Measurements from ENCODE around the gene SYNM.

Gene SYNM

DNA sequence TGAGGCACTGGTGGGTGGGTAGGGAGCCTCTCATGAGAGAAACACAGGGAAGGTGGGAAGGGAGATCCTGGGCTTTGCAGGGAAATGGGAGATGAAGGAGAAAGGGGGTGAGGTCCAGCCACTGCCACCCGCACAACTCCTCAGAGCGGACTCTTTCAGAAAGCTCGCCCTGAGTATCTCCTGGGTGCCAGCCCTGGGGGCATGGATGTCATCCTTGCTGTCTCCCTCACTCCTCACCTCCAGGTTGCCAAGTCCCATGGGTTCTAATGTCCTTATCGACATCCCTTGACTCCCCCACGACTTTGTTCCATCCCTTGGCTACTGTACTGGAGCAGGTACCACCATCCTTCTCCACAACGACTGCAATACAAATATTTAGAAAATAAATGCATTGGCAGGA lies 40.9 kb downstream of the SYNM start:
- H3K27ac ChIP-seq: no peak overlapping the region
- no peak for TF ChIP-seq CTCF (conservative IDR thresholded peaks at IDR 0.05)
- TF ChIP-seq ZFX (IDR thresholded peaks at IDR 0.05): no peak

DNA sequence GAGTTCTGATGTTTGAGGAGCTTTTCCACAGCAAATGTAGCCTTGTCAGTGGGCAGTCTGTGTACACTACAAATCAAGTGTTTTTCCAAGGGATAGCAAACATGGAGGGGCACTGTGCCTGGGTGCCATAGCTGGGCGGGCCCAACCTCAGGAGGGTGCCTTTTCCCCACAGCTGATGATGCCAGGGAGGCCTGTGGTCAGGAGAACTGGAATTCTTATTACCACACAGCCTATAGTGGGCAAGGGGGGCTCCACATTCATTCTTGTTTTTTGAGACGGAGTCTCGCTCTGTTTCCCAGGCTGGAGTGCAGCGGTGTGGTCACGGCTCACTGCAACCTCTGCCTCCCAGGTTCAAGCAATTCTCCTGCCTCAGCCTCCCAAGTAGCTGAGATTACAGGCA lies 41.8 kb downstream of the SYNM start:
- no peak overlapping the region for H3K27ac ChIP-seq
- no peak for TF ChIP-seq ZFX (IDR thresholded peaks at IDR 0.05)
- no peak for TF ChIP-seq CTCF (conservative IDR thresholded peaks at IDR 0.05)

DNA sequence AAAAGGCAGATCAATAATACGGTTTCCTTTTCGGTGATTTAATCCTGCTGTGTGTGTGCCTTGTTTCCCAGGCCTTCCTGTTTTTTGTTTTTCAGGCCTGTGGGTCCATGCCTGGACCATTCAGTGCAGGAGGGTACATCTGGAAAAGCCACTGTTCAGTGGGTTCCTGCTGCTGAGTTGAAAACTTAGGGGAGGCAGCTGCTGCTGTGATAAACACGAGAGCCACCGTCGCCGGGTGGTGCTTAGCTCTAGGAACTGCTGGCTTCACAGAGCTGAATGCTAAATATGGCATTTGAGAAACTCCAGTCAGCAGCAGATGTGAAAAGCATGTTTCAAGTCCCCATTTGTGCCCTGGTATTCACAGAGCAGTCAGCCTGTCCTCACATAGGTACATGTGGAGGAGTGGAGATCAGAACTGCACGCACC lies 44.0 kb downstream of the SYNM start:
- TF ChIP-seq CTCF (conservative IDR thresholded peaks at IDR 0.05) (no peak), ZFX (IDR thresholded peaks at IDR 0.05) (no peak)
- no peak overlapping the region for H3K27ac ChIP-seq

DNA sequence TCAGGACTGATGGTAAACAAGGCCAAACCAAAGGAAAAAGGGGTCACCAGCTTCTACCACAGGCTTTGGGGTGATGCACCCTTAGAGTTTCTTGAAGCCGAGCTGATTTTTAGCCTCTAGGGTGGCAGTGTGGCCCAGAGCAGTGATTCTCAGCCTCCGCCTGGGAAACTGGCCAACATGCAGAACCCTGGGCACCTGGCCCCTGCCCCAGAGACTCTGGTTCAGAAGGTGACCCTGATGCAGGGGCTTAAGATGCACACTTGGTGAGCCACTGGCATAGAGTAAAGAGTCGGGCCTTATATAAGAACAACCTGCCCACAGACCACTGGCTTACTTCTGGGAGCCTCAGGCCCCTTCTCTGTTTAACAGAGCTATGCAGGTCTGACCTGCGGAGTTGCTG lies 44.5 kb downstream of the SYNM start:
- TF ChIP-seq CTCF (conservative IDR thresholded peaks at IDR 0.05) (no peak), ZFX (IDR thresholded peaks at IDR 0.05) (no peak)
- H3K27ac ChIP-seq: no peak overlapping the region

- TF ChIP-seq CTCF (conservative IDR thresholded peaks at IDR 0.05): no peak
- TF ChIP-seq ZFX (IDR thresholded peaks at IDR 0.05): no peak
- no peak overlapping the region for H3K27ac ChIP-seq
Observed at GRCh38 chr15:99151156-99151555, 46.3 kb downstream of the SYNM start.

DNA sequence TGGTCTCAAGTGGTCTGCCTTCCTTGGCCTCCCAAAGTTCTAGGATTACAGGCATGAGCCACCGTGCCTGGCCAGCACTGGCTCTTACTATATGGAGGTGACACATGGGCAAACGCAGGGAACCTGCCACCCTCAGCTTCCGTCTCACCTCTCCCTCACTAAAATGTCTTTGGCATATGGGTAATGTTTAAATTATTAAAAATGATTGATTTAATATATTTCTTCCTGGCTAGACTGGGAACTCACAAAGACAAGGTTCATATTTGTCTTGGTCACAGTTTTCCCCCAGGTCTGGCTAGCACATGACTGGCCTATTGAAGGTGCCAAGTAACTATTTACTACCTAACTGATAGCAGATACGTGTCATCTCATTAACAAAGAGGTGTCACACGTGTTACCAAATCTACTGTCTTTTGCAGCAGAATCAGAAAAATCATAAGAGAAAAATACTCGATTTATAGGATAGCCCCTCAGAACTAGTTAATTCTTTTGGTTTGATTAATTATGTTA lies 48.2 kb downstream of the SYNM start:
- peak overlapping the region; percentile 21; the same call in 1 of the 2 replicates for H3K27ac ChIP-seq
- TF ChIP-seq CTCF (conservative IDR thresholded peaks at IDR 0.05) (no peak), ZFX (IDR thresholded peaks at IDR 0.05) (no peak)

GRCh38 chr15:99154271-99154670 lies 49.4 kb downstream of the SYNM start:
- TF ChIP-seq CTCF (conservative IDR thresholded peaks at IDR 0.05) (no peak), ZFX (IDR thresholded peaks at IDR 0.05) (no peak)
- H3K27ac ChIP-seq: no peak overlapping the region
